HepG2 (cell line): ENCODE data around the gene DNAJB6. TPM values are rescaled to one million over a fixed set of nuclear protein-coding genes. Genes with fewer than 3 reads are reported as not detected.

Source experiments
- ATAC-seq: fragments of 200-7000 bp; cut with Tn5 transposase; 3 replicates; pipeline ENCODE4 v1.9.1; 2020; ENCODE audit warnings: mild to moderate bottlenecking, moderate library complexity
- BruUV-seq: library from RNA; stranded (reverse); fragments of 400-500 nt; replicated peaks from 2 replicates; lab custom pipeline; 2021; lab: Mats Ljungman, UMichigan
- CTCF ChIA-PET: fragments of 300-600 bp; formaldehyde crosslinking; extraction: SDS; loops from one replicate; lab custom pipeline; 2021; ENCODE audit warnings: low total read pairs, inconsistent platforms, low intra/inter-chr PET ratio; lab: Yijun Ruan, JAX
- POLR2A ChIA-PET: fragments of 350-600 bp; sonication (Branson Sonifier 250); formaldehyde crosslinking; loops from one replicate; lab custom pipeline; 2020; ENCODE audit warnings: antibody characterized with exemption, inconsistent platforms; lab: Yijun Ruan, JAX
- DNase-seq: peaks from one replicate; pipeline ENCODE4 v3.0.0-alpha.2; 2015; ENCODE audit warnings: low spot score
- FAIRE-seq: peaks from 3 replicates; lab custom pipeline; 2011; peaks lifted over from hg19 to GRCh38; lab: Jason Lieb, UNC
- H2AFZ ChIP-seq: one replicate; pipeline ENCODE4 v1.6.1; 2011; ENCODE audit warnings: low read length, inconsistent platforms
- H3K27ac ChIP-seq: fragments of 300-600 bp; 3 replicates; pipeline ENCODE4 v1.8.0; 2011; ENCODE audit warnings: mixed run types, mild to moderate bottlenecking, mixed read lengths, low read length, inconsistent platforms; ENCODE audit not compliant: insufficient read depth; ENCODE audit errors: extremely low read length
- H3K27me3 ChIP-seq, 2 experiments: fragments of 200-600 bp in 1 of 2; 2 replicates in 1 of 2; 3 replicates in 1 of 2; pipeline versions ENCODE4 v1.6.0 to v1.8.0; 2011; ENCODE audit warnings: low read length in 2 of 2, mild to moderate bottlenecking in 2 of 2, moderate library complexity in 2 of 2, inconsistent platforms in 1 of 2; ENCODE audit not compliant: insufficient read depth in 2 of 2, control insufficient read depth in 1 of 2
- H3K36me3 ChIP-seq, 2 experiments: fragments of 200-600 bp in 1 of 2; replicated peaks in 1 of 2; 2 replicates in 1 of 2; 3 replicates in 1 of 2; pipeline versions ENCODE4 v1.5.1 to v1.8.0; 2011; ENCODE audit warnings: low read length in 2 of 2, inconsistent platforms in 1 of 2; ENCODE audit not compliant: insufficient read depth in 2 of 2, control insufficient read depth in 1 of 2
- H3K4me1 ChIP-seq: 2 replicates; pipeline ENCODE4 v1.5.1; 2012; ENCODE audit warnings: low read length, inconsistent platforms; ENCODE audit not compliant: insufficient read depth
- H3K4me2 ChIP-seq: 2 replicates; pipeline ENCODE4 v1.6.0; 2011; ENCODE audit warnings: low read depth, low read length, inconsistent platforms
- H3K4me3 ChIP-seq, 3 experiments: fragments of 200-600 bp in 1 of 3; sonication (generic), shearing (Covaris generic) in 1 of 3; replicated peaks in 1 of 3; 2 replicates each; pipeline ENCODE4 v1.5.1; 2011 to 2016; ENCODE audit warnings: low read length in 3 of 3, inconsistent platforms in 2 of 3, low read depth in 2 of 3, mild to moderate bottlenecking in 2 of 3, control low read depth in 1 of 3, mixed read lengths in 1 of 3; ENCODE audit not compliant: insufficient read depth in 1 of 3
- H3K79me2 ChIP-seq: one replicate; pipeline ENCODE4 v1.6.1; 2011; ENCODE audit warnings: low read length, inconsistent platforms; ENCODE audit not compliant: insufficient read depth
- H3K9ac ChIP-seq: 2 replicates; pipeline ENCODE4 v1.6.0; 2011; ENCODE audit warnings: mild to moderate bottlenecking, low read depth, low read length, inconsistent platforms; ENCODE audit not compliant: insufficient read depth
- H3K9me3 ChIP-seq: 2 replicates; pipeline ENCODE4 v1.5.1; 2012; ENCODE audit warnings: mild to moderate bottlenecking, low read length
- H4K20me1 ChIP-seq: 2 replicates; pipeline ENCODE4 v1.6.0; 2011; ENCODE audit warnings: inconsistent platforms, mild to moderate bottlenecking, low read length, moderate library complexity; ENCODE audit not compliant: insufficient read depth
- POLR2G ChIP-seq: fragments of 200-400 bp; formaldehyde crosslinking; IDR thresholded peaks from 2 replicates; pipeline ENCODE4 v1.6.1; 2018; ENCODE audit warnings: mild to moderate bottlenecking, low read depth, low read length, moderate library complexity
- ZNF530 ChIP-seq: sonication (generic); formaldehyde crosslinking; IDR thresholded peaks from 2 replicates; pipeline ENCODE4 v1.5.0; 2020; ENCODE audit warnings: low read depth, mild to moderate bottlenecking, missing genetic modification reagents
- ZNF687 ChIP-seq: sonication (generic); formaldehyde crosslinking; IDR thresholded peaks from 2 replicates; pipeline ENCODE4 v1.5.1; 2020; ENCODE audit warnings: mild to moderate bottlenecking, missing genetic modification reagents, moderate library complexity
- WGBS: methylation state at CpG from one replicate; pipeline ENCODE4 v1.1.6; 2017; ENCODE audit warnings: low lambda C conversion rate; 5-methylcytosine and 5-hydroxymethylcytosine counted together
- in situ Hi-C: cut with HindIII; loops from 2 replicates; pipeline ENCODE4 v1.10.0; 2017; ENCODE audit warnings: low pct_unique_long_range_greater_than_20kb; ENCODE audit not compliant: extremely low pct_ligation_motif_present
- intact Hi-C: fragments of 100-400 bp; cut with micrococcal nuclease; formaldehyde crosslinking; loops from one replicate; pipeline ENCODE4 v1.10.0; 2022; ENCODE audit not compliant: unreplicated experiment
- polyA plus RNA-seq, 8 experiments: library from polyadenylated mRNA; depleted of rRNA in 3 of 8; stranded (reverse) in 7 of 8; unstranded in 1 of 8; fragments of >200 nt; fragmentation: Illumina TruSeq in 4 of 8; extraction: Trizol in 4 of 8; gene quantifications; 2 replicates each; pipeline versions ENCODE4 v1.2.1 to v1.2.3, GENCODE V29; 2011 to 2016; ENCODE audit warnings: low read depth in 4 of 8, missing spikeins in 1 of 8, mixed read lengths in 1 of 8; ENCODE audit not compliant: insufficient read depth in 1 of 8
- total RNA-seq, 5 experiments: library from RNA; depleted of rRNA; stranded (reverse); fragments of >200 nt; fragmentation: Illumina TruSeq; extraction: Trizol; gene quantifications; 2 replicates each; pipeline ENCODE4 v1.2.3, GENCODE V29; 2016; ENCODE audit warnings: low read depth in 1 of 5

Gene DNAJB6
- total and polyA plus RNA-seq, 2 of the 13 experiments (the other 11 are each of a cell fraction or from before 2014, with no cell fraction given), result 29.9 to 53.9 TPM

GRCh38 chr7:157310676-157311185, 26.1 kb upstream of the DNAJB6 start:
- Histone ChIP-seq H3K9ac (0 out of 2 replicates have a peak overlapping the region, but pooled peaks have one; percentile 6), H3K36me3 (no peaks in the 10 kb centered on the region), H3K4me2 (peak overlapping the region; percentile 60), H3K4me3 (no peak overlapping the region; a peak in 1 of 6 replicates), H3K9me3 (no peaks in the 10 kb centered on the region), H3K27me3 (peaks cover 3 to 14% of the 10 kb centered on the region in 2 experiments; a peak in 4 of 5 replicates), H3K79me2 (no peaks in the 10 kb centered on the region), H4K20me1 (no peaks in the 10 kb centered on the region), H2AFZ (no peak overlapping the region), H3K4me1 (peaks cover 25% of the 10 kb centered on the region), H3K27ac (no peak overlapping the region)
- no peak for DNase-seq
- intact Hi-C loops (no loop called here), in situ Hi-C loops (no loop called here)
- ChIA-PET POLR2A (interaction anchor here (0.8 kb wide), 1 partner anchor 9 kb away, joined by 3 read pairs; no protein-coding TSS in a partner anchor), CTCF (no interaction called here)
- FAIRE-seq, result no peak
- WGBS, result 56% methylated on average over 7 of the region's 7 CpGs
- BruUV-seq, result no TSS peak
- TF ChIP-seq ZNF687 (CRISPR knock-in tag), result peak; percentile 43; the same call in 1 of the 2 replicates
- no peak for TF ChIP-seq POLR2G
- TF ChIP-seq ZNF530 (CRISPR knock-in tag), result no peak
- ATAC-seq, result no peak
